ENCODE data around the gene AKAP12.

DNA sequence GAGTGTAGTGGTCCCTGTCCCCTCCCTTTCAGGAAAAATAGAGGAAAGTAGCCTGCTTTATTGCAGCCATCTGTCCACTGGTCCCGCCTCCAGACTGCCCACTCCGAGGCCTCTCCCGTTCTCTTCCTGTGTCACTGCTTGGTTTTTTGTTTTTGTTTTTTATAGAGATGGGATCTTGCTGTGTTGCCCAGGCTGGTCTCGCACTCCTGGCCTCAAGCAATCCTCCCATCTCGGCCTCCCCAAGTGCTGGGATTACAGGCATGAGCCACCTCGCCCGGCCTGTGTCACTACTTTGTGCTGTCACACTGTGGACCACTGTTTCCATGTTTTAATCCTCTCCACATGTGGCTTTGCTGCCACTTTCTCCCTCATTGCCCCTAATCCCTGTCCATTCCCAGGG lies 80.4 kb downstream of the AKAP12 start:
- no peak for TF ChIP-seq CTCF (IDR thresholded peaks at IDR 0.05)
- no peak for TF ChIP-seq POLR2A (IDR thresholded peaks at IDR 0.05)
